GM18519 (cell line): Measurements from ENCODE around the gene JPT2.
"Not testable (repeated sequence)": the region's sequence is repeated elsewhere in the genome, so short reads cannot be mapped to it uniquely, and the experiment has no call there.

Experiments
- ATAC-seq: cut with Tn5 transposase; IDR thresholded peaks from one replicate; pipeline ENCODE4 v1.9.1; 2021; ENCODE audit warnings: mild to moderate bottlenecking, moderate library complexity; ENCODE audit not compliant: unreplicated experiment, low FRiP score

JPT2 gene

GRCh38 chr16:1727651-1728624 is 49.9 kb downstream of the JPT2 start:
- no peak for ATAC-seq

- no peak for ATAC-seq
Observed at GRCh38 chr16:1729026-1729425, 50.9 kb downstream of the JPT2 start.

GRCh38 chr16:1729445-1729844 is 51.4 kb downstream of the JPT2 start:
- no peak for ATAC-seq

- no peak for ATAC-seq
Observed at GRCh38 chr16:1731073-1731472, 53.0 kb downstream of the JPT2 start.

- no peak for ATAC-seq
Observed at GRCh38 chr16:1731603-1732002, 53.5 kb downstream of the JPT2 start.

- ATAC-seq: no peak
Observed at GRCh38 chr16:1732071-1732470, 54.0 kb downstream of the JPT2 start.

- ATAC-seq: not testable (repeated sequence)
Observed at GRCh38 chr16:1732551-1732987, 54.5 kb downstream of the JPT2 start.

GRCh38 chr16:1734123-1734522 is 56.0 kb downstream of the JPT2 start:
- ATAC-seq: no peak

- ATAC-seq: no peak
Observed at GRCh38 chr16:1734816-1735215, 56.7 kb downstream of the JPT2 start.

GRCh38 chr16:1740234-1740633 is 62.2 kb downstream of the JPT2 start:
- ATAC-seq: no peak

- ATAC-seq: no peak
Observed at GRCh38 chr16:1740781-1741490, 62.9 kb downstream of the JPT2 start.

- no peak for ATAC-seq
Observed at GRCh38 chr16:1741553-1742165, 63.6 kb downstream of the JPT2 start.

- ATAC-seq: no peak
Observed at GRCh38 chr16:1743376-1744337, 65.6 kb downstream of the JPT2 start.

GRCh38 chr16:1744338-1744840 is 66.3 kb downstream of the JPT2 start:
- ATAC-seq: no peak

GRCh38 chr16:1745181-1745899 is 67.3 kb downstream of the JPT2 start:
- ATAC-seq: no peak

GRCh38 chr16:1745900-1746692 is 68.0 kb downstream of the JPT2 start:
- ATAC-seq: no peak

GRCh38 chr16:1746693-1747195 is 68.7 kb downstream of the JPT2 start:
- no peak for ATAC-seq

GRCh38 chr16:1747934-1748333 is 69.9 kb downstream of the JPT2 start:
- no peak for ATAC-seq
